ENCODE data around the gene ATP6V1F.

The ATP6V1F gene

GRCh38 chr7:128884561-128885369 lies 22.1 kb downstream of the ATP6V1F start:
- no peak for DNase-seq

DNA sequence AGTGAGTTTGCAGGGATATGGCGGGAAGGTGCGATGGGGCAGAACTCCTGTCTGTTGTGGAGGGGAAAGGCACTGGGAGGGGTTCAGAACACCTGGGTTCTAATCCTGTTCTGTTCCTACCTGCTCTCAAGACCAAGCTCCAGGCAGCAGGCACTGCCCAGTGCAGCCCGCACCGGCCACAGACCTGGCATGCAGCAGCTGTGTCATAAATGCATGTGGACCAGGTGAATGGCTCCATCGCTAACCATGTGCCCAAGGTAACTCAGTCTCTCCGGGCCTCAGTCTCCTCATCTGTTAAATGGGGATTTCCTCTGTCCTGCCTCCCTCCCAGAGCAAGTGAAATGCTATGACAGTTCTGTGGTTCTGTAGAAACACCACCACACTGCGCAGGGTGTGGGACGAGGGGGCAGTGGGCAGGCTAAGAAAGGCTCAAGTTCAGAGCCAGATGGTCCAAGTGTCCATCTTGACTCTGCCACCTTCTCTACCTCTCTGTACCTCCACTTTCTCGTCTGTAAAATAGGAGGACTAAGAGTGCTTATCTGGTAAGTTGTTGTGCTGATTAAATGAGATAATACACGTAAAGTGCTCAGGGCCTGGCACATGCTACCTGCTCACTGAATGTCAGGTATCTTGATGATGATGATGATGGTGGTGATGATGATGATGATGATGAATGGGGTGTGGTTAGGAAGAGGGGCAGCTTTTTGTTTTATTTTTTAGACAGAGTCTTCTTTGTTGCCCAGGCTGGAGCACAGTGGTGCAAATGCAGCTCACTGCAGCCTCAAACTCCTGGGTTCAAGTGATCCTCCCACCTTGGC lies 22.9 kb downstream of the ATP6V1F start:
- DNase-seq: no peak

DNA sequence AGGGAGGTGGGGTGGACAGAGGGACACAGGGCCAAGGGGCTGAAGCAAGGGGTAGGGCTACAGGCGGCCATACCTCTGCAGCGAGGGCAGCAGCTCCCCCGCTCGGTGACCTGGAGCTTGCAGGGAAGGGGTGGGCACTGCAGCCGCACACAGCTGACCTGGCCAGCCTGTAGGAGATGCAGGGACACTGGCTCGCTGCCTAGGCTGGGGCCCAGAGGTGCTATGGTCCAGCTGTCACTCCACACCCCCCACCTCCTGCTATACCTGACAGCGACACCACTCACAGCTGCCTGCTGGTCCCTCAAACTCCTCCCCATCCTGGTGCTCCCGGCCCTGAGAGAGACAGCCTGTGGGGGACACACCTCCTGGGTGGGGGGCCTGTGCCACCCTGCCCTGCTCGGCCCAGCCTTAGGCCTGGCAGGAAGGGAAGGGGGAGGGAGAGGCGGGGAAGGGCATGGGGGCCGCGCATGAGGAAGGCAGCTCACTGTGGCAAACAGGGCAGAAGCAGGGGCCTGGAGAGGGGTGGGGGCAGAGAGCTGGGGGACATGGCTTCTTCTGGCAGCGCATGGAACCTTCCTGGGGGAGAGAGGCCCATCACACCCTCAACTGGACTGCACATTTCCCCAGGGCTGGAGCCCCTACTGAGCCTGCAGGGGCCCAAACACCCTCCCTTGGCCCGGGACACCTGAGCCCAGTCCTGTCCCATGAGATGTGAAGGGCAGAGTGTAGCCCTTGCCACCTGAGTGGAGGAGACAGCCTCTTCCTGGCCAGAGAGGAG lies 23.9 kb downstream of the ATP6V1F start:
- DNase-seq: no peak

DNA sequence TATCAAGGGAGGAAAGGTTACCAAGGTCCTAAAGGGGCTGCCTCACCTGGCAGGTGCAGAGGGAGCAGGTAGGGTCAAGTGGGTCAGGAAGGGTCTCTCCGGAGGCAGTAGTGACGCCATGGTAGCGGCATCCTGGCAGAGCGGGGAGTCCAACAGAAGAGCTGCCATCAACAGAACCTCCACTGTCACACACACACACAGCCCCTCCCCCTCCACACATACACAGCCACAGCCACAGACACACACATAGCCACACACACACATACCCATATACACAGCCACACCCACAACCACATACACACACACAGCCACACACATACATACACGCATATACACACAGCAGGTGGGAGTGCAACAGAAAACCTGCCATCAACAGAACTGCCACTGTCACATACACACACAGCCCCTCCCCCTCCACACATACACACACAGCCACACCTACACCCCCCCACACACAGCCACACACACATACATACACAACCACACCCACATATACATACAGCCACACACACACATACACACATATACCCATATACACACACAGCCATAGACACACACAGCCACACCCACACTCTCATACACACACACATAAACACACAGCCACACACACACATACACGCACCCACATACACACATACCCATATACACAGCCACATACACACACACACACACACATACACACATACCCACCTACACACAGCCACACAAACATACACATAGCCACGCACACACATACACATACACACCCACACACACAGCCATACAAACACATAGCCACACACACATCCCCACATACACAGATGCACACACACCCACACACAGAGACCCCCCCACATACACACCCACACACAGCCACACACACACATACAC lies 24.7 kb downstream of the ATP6V1F start:
- DNase-seq: no peak

GRCh38 chr7:128888039-128888755 lies 25.5 kb downstream of the ATP6V1F start:
- no peak for DNase-seq

GRCh38 chr7:128888756-128889095 lies 26.1 kb downstream of the ATP6V1F start:
- DNase-seq: no peak

- no peak for DNase-seq
Measured at GRCh38 chr7:128889121-128889520, 26.5 kb downstream of the ATP6V1F start.

DNA sequence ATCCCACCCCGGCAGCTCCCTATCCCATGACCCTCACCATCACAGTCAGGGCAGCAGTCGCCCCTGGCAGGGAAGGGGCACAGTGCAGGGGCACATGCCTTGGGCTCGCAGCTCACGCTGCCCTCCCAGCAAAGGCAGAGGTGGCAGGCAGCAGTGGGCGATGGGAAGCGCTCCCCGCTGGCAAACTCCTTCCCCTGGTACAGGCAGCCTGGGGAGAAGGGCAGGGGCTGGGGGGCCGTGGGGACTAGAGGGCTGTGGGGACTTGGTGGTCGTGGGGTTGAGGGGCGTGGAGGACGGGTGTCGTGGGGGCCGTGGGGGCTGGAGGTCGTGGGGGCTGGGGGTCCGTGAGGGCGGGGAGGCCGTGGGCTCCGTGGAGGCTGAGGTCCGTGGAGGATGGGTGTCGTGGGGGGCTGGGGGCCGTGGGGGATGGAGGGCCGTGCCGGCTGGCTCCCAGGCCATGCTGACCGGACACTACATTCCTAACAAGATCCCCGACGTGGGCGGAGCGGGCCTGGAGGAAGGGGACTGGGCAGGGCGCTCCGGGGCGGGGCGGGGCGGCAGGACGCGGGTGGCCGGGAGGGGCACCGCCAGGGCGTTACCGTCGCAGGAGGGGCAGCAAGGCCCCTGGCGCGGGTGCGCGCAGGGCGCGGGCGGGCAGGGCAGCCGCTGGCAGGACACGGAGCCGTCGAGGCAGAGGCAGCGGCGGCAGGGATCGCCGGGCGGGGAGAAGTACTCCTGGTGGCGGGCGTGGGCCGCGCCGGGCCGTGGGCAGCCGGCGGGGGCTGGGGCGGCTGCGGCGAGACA lies 27.9 kb downstream of the ATP6V1F start:
- DNase-seq: peak; percentile 36 to 69 (median 51)

DNA sequence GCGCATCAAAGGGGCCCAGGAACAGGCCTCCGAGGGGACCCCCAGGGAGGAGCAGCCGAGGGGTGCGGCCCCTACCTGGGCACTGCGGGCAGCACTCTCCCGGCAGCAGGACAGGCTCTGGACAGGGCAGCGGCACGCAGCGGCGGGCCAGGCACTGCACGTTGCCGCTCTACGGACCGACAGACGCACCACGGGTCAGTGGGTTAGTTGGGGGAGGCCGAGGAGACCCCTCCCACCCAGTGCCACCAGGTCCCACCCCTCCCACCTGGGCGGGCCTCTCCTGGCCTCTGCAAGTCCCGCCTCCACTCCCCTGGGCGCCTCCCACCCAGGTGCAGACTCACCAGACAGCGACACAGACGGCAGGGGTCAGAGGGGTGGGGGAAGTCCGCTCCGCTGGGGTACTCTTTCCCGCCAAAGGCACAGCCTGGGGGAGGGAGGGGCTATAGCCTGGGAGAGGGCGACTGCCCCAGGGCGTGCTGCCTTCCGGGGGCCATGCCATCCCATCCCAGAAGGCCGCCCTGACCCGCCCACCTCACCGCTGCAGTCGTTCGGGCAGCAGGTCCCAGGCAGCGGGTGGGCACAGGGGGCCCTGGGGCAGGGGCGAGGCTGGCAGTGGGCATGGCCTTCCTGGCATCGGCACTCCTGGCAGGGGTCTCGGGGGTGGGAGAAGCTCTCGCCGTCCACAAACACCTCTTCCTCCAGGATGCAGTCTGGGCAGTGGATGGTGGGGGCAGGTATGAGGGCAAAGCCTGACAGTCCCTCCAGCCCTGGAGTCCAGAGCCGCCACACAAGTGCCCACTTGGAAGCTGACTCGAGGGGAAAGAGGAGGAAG lies 28.7 kb downstream of the ATP6V1F start:
- DNase-seq: no peak

GRCh38 chr7:128891942-128892269 lies 29.2 kb downstream of the ATP6V1F start:
- DNase-seq: no peak

DNA sequence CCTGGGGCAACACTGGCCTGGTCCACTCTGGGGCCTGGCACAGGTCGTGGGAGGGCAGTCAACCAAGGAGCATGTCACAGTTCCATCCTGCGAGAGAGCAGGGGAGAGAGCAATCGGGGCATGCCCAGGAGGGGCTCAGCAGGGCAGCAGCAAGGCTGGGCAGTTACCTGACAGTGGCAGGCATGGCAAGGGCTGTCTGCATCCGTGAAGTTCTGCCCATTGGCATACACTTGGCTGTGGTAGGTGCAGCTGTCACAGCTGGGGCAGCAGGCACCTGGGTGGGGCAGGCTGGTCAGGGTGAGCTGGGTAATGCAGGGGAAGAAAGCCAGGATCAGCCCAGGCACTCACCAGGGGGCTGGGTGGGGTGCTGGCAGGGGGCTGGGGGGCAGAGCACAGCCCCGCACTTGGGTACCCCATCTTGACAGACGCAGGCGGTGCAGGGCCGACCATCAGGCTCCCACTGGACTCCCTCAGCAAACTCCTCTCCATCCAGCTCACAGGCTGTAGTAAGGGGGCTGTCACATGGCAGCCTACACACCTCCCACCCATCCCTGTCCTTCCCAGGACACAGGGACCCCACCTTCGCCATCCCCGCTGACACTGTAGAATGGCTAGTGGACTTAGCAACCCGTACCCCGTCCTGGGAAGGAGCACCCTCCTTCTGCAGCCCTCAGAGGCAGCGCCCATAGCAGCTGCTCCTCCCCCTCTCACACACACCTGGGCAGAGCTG lies 30.0 kb downstream of the ATP6V1F start:
- DNase-seq: no peak

GRCh38 chr7:128893251-128894100 lies 30.8 kb downstream of the ATP6V1F start:
- DNase-seq: no peak

DNA sequence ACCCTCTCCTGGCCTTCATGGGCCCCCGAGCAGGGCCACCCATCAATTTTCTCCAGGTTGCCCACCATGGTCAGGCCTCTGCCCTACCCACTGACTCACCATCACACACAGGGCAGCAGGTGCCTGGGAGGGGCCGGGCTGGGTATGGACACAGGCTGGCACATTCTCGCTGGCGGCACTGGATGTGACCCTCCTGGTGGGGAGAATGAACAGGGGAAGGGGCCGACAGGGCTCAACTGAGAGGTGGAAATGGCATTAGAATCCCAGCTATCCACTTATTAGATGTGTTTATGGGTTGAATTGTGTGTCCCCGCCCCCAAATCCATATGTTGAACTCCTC lies 31.4 kb downstream of the ATP6V1F start:
- DNase-seq: no peak

GRCh38 chr7:128895320-128895719 lies 32.7 kb downstream of the ATP6V1F start:
- DNase-seq: no peak

DNA sequence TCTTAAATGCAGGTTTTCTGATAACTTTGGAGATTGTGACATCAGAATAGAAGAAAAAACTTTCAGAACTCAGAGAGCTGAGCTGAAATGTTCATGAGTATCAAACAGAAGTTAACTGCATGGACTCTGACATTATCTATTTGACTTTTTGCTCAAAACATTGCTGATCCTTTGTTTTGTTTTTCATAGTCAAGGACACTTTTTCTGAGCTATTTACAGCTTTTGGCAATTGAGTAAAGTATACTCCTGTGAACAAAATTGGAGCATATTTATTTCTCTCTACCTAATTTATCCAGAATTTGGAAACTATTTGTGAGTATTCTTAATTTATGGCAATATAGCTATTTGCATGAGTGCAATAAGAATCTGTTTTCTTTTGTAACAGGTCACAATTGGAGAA lies 36.7 kb downstream of the ATP6V1F start:
- DNase-seq: no peak

GRCh38 chr7:128900237-128900636 lies 37.6 kb downstream of the ATP6V1F start:
- DNase-seq: no peak

GRCh38 chr7:128902761-128903585 lies 40.3 kb downstream of the ATP6V1F start:
- DNase-seq: peak; percentile 75 to 82 (median 81)

Data from suppressor macrophage treated with lipopolysaccharide for 1 hour (primary cell).